Activated B cell treated with CpG ODN at 0.5 μM for 24 hours (primary cell): ENCODE data around the gene RNF222. TPM values are rescaled to one million over a fixed set of nuclear protein-coding genes. Genes with fewer than 3 reads are reported as not detected.

ENCODE experiments used
- ATAC-seq: fragments of 200-7000 bp; cut with Tn5 transposase; one replicate; pipeline ENCODE4 v1.10.0; 2021; ENCODE audit warnings: low read depth, mild to moderate bottlenecking, moderate library complexity
- CTCF ChIA-PET: fragments of 350-600 bp; sonication (Branson Sonifier 250); formaldehyde crosslinking; loops from one replicate; lab custom pipeline; 2021; ENCODE audit warnings: antibody characterized with exemption; lab: Charles Lee
- POLR2A ChIA-PET: fragments of 350-600 bp; sonication (Branson Sonifier 250); formaldehyde crosslinking; loops from one replicate; lab custom pipeline; 2021; ENCODE audit warnings: antibody characterized with exemption; lab: Charles Lee
- DNase-seq: peaks from one replicate; pipeline ENCODE4 v3.0.0; 2022
- H3K27ac Mint-ChIP-seq: one replicate; pipeline ENCODE4 v1.8.0; 2020; ENCODE audit warnings: mixed read lengths
- H3K27me3 Mint-ChIP-seq: one replicate; pipeline ENCODE4 v1.8.0; 2021; ENCODE audit warnings: mixed read lengths
- H3K36me3 Mint-ChIP-seq: one replicate; pipeline ENCODE4 v1.8.0; 2021; ENCODE audit warnings: low read depth, mixed read lengths
- H3K4me1 Mint-ChIP-seq: one replicate; pipeline ENCODE4 v1.8.0; 2021; ENCODE audit warnings: mixed read lengths
- H3K4me3 Mint-ChIP-seq: one replicate; pipeline ENCODE4 v1.8.0; 2020; ENCODE audit warnings: mild to moderate bottlenecking, mixed read lengths
- H3K9me3 Mint-ChIP-seq: one replicate; pipeline ENCODE4 v1.8.0; 2020; ENCODE audit warnings: mixed read lengths
- intact Hi-C: fragments of 100-400 bp; cut with micrococcal nuclease; formaldehyde crosslinking; loops from one replicate; pipeline ENCODE4 v1.15.1; 2024
- total RNA-seq: library from RNA; stranded (reverse); gene quantifications from 2 replicates; pipeline ENCODE4 v1.2.3, GENCODE V29; 2022
- TF ChIP-seq, protein P1 (sequence below): fragments of 200-600 bp; IDR thresholded peaks from one replicate; pipeline ENCODE4 v1.8.0; 2022; ENCODE audit warnings: antibody characterized with exemption, mild to moderate bottlenecking

The RNF222 gene
- total RNA-seq, 1 donor from 2014 or later: not detected

DNA sequence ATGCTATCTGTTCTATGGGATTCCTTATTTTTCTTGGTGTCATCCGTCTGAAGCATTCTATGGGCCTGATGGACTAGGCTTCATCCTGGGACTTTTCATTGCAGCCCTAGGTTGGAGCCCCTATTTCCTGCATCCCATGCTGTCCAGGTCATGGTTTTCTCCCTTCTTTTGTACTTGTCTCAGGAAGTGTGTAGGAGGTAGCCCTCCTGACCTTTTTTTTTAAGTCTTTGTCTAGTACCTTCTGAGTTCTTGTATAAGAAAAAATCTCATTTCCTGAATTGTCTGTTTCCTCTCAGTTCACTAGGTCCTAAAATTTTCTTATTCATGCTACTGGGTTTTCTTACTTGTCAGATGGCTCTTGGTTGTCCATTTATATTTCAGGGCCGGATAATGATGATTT lies 44.1 kb upstream of the RNF222 start:
- ATAC-seq: no peak
- Mint-ChIP-seq H3K4me1 (peaks cover 50% of the 10 kb centered on the region), H3K27ac (peak overlapping the region; percentile 22), H3K27me3 (no peaks in the 10 kb centered on the region), H3K36me3 (peaks cover 60% of the 10 kb centered on the region), H3K9me3 (no peaks in the 10 kb centered on the region), H3K4me3 (peak overlapping the region; percentile 4)
- no peak for DNase-seq
- ChIA-PET CTCF (no interaction called here), POLR2A (interaction anchor here (0.6 kb wide), 2 partner anchors 11 to 220 kb away, joined by 3 to 4 read pairs; no protein-coding TSS in a partner anchor)
- intact Hi-C loops: no loop called here
- TF ChIP-seq, protein P1, sequence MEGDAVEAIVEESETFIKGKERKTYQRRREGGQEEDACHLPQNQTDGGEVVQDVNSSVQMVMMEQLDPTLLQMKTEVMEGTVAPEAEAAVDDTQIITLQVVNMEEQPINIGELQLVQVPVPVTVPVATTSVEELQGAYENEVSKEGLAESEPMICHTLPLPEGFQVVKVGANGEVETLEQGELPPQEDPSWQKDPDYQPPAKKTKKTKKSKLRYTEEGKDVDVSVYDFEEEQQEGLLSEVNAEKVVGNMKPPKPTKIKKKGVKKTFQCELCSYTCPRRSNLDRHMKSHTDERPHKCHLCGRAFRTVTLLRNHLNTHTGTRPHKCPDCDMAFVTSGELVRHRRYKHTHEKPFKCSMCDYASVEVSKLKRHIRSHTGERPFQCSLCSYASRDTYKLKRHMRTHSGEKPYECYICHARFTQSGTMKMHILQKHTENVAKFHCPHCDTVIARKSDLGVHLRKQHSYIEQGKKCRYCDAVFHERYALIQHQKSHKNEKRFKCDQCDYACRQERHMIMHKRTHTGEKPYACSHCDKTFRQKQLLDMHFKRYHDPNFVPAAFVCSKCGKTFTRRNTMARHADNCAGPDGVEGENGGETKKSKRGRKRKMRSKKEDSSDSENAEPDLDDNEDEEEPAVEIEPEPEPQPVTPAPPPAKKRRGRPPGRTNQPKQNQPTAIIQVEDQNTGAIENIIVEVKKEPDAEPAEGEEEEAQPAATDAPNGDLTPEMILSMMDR: no peak

DNA sequence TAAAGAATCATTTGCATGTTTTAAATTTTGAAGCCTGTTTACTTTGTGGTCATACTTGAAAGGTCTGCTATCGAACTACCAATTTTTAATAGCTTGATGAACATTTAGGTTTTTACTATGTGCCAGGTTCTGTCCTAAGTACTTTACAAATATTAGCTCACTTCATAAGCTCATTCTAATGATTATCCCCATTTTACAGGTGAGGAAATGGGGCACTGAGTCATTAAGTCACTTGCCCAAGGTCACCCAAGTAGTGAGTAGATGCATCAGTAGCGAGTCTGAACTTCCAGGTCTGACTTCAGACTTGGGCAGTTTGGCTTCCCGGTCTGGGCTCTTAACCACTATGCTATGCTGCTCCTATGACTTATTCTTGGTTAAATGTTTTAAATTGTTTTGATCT lies 42.1 kb upstream of the RNF222 start:
- Mint-ChIP-seq H3K27ac (no peak overlapping the region), H3K27me3 (no peaks in the 10 kb centered on the region), H3K4me3 (no peak overlapping the region), H3K4me1 (peaks cover 59% of the 10 kb centered on the region), H3K9me3 (no peaks in the 10 kb centered on the region), H3K36me3 (peaks cover 49% of the 10 kb centered on the region)
- POLR2A ChIA-PET: interaction anchor here (0.7 kb wide), 1 partner anchor 507 kb away, joined by 3 read pairs; no protein-coding TSS in a partner anchor
- TF ChIP-seq, protein P1: no peak
- no peak for DNase-seq
- CTCF ChIA-PET: no interaction called here
- ATAC-seq: no peak
- intact Hi-C loops: loop anchor here (5.0 kb wide), 2 partner anchors 382 to 1997 kb away; partner anchors contain the start of gene PIMREG

DNA sequence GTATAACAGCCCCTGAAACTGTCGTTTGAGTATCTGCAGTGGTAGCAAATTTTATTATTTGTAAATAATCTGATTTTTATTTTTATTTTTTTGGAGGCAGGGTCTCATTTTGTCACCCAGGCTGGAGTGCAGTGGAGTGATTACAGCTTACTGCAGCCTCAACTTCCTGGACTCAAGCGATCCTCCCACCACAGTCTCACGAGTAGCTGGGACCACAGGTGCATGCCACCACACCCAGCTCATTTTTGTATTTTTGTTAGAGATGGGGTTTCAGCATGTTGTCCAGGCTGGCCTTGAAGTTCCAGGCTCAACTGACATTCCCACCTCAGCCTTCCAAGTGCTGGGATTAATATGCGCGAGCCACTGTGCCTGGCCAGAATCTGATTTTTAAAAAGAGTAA lies 40.8 kb upstream of the RNF222 start:
- intact Hi-C loops: loop anchor here (5.0 kb wide), 2 partner anchors 381 to 1996 kb away; partner anchors contain the start of gene PIMREG
- TF ChIP-seq, protein P1: no peak
- peaks cover 37% of the 10 kb centered on the region for H3K36me3 Mint-ChIP-seq
- H3K4me3 Mint-ChIP-seq: no peak overlapping the region
- peaks cover 54% of the 10 kb centered on the region for H3K4me1 Mint-ChIP-seq
- H3K27ac Mint-ChIP-seq: no peak overlapping the region
- ChIA-PET CTCF (interaction anchor here (1.0 kb wide), 1 partner anchor 361 kb away, joined by 3 read pairs; the partner anchor contains the start of gene MFSD6L), POLR2A (interaction anchor here (0.7 kb wide), 1 partner anchor 762 kb away, joined by 4 read pairs; no protein-coding TSS in a partner anchor)
- no peak for DNase-seq
- no peak for ATAC-seq
- no peaks in the 10 kb centered on the region for H3K27me3 Mint-ChIP-seq
- no peaks in the 10 kb centered on the region for H3K9me3 Mint-ChIP-seq

DNA sequence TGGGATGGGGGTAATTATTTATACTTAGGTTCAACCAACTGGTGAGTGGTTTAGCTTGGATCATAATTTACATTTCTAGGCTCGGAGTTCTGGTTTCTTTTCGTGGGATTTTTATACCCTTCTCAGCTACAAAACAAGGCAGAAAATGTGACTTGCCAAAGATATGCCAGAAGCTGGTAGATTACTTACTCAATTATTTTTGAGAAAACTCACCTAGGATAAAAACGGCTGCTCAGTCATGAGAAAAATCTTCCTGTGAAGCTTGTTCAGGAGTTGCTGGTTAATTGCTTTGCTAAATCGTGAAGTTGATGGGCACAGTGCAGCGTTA lies 39.2 kb upstream of the RNF222 start:
- TF ChIP-seq, protein P1: no peak
- H3K27ac Mint-ChIP-seq: peak overlapping the region; percentile 85
- peaks cover 43% of the 10 kb centered on the region for H3K4me1 Mint-ChIP-seq
- no peak for ATAC-seq
- no peak for DNase-seq
- intact Hi-C loops: loop anchor here (2.0 to 5.0 kb wide), 3 partner anchors 190 to 1995 kb away; partner anchors contain the start of gene PIMREG
- ChIA-PET POLR2A (interaction anchor here (0.8 to 1.9 kb wide), 6 partner anchors 43 to 583 kb away, joined by 3 to 7 read pairs (median 6); partner anchors contain the start of genes KRABD2 and PIK3R5), CTCF (interaction anchor here (0.6 to 1.5 kb wide), 2 partner anchors 26 to 59 kb away, joined by 3 to 4 read pairs; no protein-coding TSS in a partner anchor)
- no peaks in the 10 kb centered on the region for H3K27me3 Mint-ChIP-seq
- peak overlapping the region; percentile 90 for H3K4me3 Mint-ChIP-seq
- H3K9me3 Mint-ChIP-seq: no peaks in the 10 kb centered on the region
- peaks cover 28% of the 10 kb centered on the region for H3K36me3 Mint-ChIP-seq

DNA sequence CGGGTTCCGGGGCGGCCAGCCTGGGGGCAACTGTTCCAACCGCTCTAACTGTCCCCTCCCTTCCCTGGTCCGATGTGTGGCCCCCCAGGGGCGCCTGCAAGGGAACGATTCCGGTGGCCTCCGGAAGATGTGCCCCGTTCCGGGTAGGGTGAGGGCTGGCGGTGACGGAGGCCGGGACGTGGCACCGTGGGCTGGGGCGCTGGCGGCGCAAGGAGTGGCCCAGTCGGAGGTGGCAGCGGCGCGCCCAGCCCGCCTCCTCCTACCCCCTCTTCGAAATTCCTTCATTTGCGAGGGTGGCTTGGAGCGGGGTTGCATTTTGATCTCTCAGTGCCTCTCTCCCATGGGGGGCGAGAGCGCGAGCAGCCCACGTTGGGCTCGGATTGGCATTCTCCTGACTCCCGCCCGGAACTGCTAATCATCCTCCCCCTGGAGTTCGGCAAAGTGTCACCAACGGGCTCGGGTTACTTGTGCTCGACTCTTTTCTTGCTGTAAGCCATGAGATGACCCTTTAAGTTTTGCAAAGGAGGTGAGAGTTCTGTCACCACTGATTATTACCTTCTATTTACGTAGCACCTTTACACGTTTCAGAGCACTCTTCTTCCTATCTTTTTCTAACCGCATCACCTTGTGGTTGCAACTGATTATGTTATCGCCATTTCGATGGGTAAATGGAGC lies 38.7 kb upstream of the RNF222 start:
- Mint-ChIP-seq H3K27me3 (no peaks in the 10 kb centered on the region), H3K4me1 (peaks cover 38% of the 10 kb centered on the region), H3K36me3 (peaks cover 25% of the 10 kb centered on the region), H3K27ac (peak overlapping the region; percentile 85), H3K9me3 (no peaks in the 10 kb centered on the region), H3K4me3 (peak overlapping the region; percentile 90)
- intact Hi-C loops: loop anchor here (2.0 to 5.0 kb wide), 3 partner anchors 190 to 1994 kb away; partner anchors contain the start of gene PIMREG
- ChIA-PET POLR2A (interaction anchor here (0.8 to 1.9 kb wide), 15 partner anchors 43 to 584 kb away, joined by 3 to 11 read pairs (median 5); partner anchors contain the start of genes KRABD2, MYH10, PIK3R5 and SLC25A35), CTCF (interaction anchor here (0.6 to 1.5 kb wide), 4 partner anchors 25 to 59 kb away, joined by 3 to 4 read pairs (median 3); partner anchors contain the start of gene RPL26)
- ATAC-seq (peak; percentile 52), DNase-seq (no peak)
- TF ChIP-seq, protein P1: no peak
